ENCODE results near the gene UGT1A3. TPM values are rescaled to one million over a fixed set of nuclear protein-coding genes. Genes with fewer than 3 reads are reported as not detected.
A peak's percentile ranks its signal among the peaks of the same experiment; 100 is the strongest.

UGT1A3 gene
- total and polyA plus RNA-seq, 8 donors, result 1.3 to 10.7 (median 7.8) TPM; not detected in 4

DNA sequence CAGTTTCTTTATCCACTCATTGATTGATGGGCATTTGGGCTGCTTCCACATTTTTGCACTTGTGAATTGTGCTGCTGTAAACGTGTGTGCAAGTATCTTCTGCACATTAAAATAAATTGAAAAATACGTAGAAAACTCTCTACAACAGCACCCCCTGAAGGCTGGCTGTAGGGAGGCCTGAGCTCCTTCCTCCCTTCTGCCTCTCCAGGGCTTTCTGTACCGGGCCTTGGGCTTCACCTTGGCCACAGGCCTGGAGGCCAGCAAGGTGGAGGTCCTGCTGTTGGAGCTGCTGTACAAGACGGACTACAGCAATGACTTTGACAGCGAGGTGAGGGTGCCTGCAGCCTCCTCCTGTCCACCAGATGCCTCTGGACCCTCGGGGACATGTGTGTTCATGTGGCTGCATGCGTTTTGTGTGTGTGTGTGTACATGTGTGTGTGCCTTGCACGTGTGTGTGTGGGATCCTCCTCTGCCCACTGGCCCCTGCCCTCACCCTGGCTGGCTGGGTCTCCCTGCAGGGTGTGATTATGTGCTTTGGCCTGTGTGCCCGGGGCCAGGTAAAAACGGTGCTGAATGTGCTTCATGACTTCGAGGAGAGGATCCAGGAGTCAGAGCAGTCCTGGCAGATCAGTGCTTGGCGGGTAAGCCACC, 78.5 kb downstream of the UGT1A3 start:
- peak in 1 of 2 donors; percentile 17 for DNase-seq
- intact Hi-C loops (cut with DNase I; ENCODE audit: low total_unique reads), result no loop called here
- WGBS, 5 donors, result 68 to 74% (median 73%) methylated on average over 9 to 12 of the region's 12 CpGs
- H3K4me1 ChIP-seq, result no peaks in the 10 kb centered on the region
- no peak for TF ChIP-seq CTCF (IDR thresholded peaks at IDR 0.05)
- TF ChIP-seq EP300 (IDR thresholded peaks at IDR 0.05), result no peak
- TF ChIP-seq POLR2A (IDR thresholded peaks at IDR 0.05), result no peak
- no peak for TF ChIP-seq POLR2AphosphoS5 (IDR thresholded peaks at IDR 0.05)
- H3K27me3 ChIP-seq, result peaks cover 0 to 24% (median 5%) of the 10 kb centered on the region in 3 donors
- H3K27ac ChIP-seq, result no peak overlapping the region
- H3K9me3 ChIP-seq, result no peaks in the 10 kb centered on the region
- H3K4me3 ChIP-seq, result no peak overlapping the region
- no peaks in the 10 kb centered on the region for H3K36me3 ChIP-seq

- intact Hi-C loops (cut with DNase I; ENCODE audit: low total_unique reads), result no loop called here
- peak in 1 of 2 donors; percentile 15 for DNase-seq
- Histone ChIP-seq H3K4me3 (no peak overlapping the region), H3K4me1 (no peaks in the 10 kb centered on the region), H3K36me3 (no peaks in the 10 kb centered on the region), H3K9me3 (no peaks in the 10 kb centered on the region), H3K27me3 (peaks cover 0 to 24% (median 5%) of the 10 kb centered on the region in 3 donors), H3K27ac (no peak overlapping the region)
- WGBS, 5 donors, result 40 to 78% (median 76%) methylated on average over 2 to 10 of the region's 10 CpGs
- TF ChIP-seq POLR2A (IDR thresholded peaks at IDR 0.05) (no peak), CTCF (IDR thresholded peaks at IDR 0.05) (no peak)
These were observed 79.4 kb downstream of the UGT1A3 start for GRCh38 chr2:233807966-233808935.

- no peak overlapping the region for H3K27ac ChIP-seq
- DNase-seq, result peak in 1 of 2 donors; percentile 5
- no peaks in the 10 kb centered on the region for H3K36me3 ChIP-seq
- WGBS, 5 donors, result 81 to 95% (median 87%) methylated on average over 2 to 6 of the region's 6 CpGs
- H3K27me3 ChIP-seq, result peaks cover 0 to 15% (median 9%) of the 10 kb centered on the region in 3 donors
- no peak overlapping the region for H3K4me3 ChIP-seq
- H3K9me3 ChIP-seq, result no peaks in the 10 kb centered on the region
- no peaks in the 10 kb centered on the region for H3K4me1 ChIP-seq
- TF ChIP-seq EP300 (IDR thresholded peaks at IDR 0.05) (no peak), POLR2A (IDR thresholded peaks at IDR 0.05) (no peak), POLR2AphosphoS5 (IDR thresholded peaks at IDR 0.05) (no peak), CTCF (IDR thresholded peaks at IDR 0.05) (no peak)
- intact Hi-C loops (cut with DNase I; ENCODE audit: low total_unique reads), result no loop called here
These were observed 81.5 kb downstream of the UGT1A3 start for GRCh38 chr2:233810385-233810784.

- Histone ChIP-seq H3K9me3 (no peaks in the 10 kb centered on the region), H3K27ac (no peak overlapping the region), H3K27me3 (peaks cover 0 to 15% (median 9%) of the 10 kb centered on the region in 3 donors), H3K4me1 (no peaks in the 10 kb centered on the region), H3K4me3 (no peak overlapping the region), H3K36me3 (no peaks in the 10 kb centered on the region)
- DNase-seq, result peak in 1 of 2 donors; percentile 9
- TF ChIP-seq EP300 (IDR thresholded peaks at IDR 0.05) (no peak), POLR2AphosphoS5 (IDR thresholded peaks at IDR 0.05) (no peak), POLR2A (IDR thresholded peaks at IDR 0.05) (no peak), CTCF (IDR thresholded peaks at IDR 0.05) (no peak)
- WGBS, 5 donors, result 73 to 83% (median 74%) methylated on average over 4 of the region's 4 CpGs
- intact Hi-C loops (cut with DNase I; ENCODE audit: low total_unique reads), result no loop called here
These were observed 82.2 kb downstream of the UGT1A3 start for GRCh38 chr2:233811087-233811486.
